Epithelial cell of esophagus (primary cell): ENCODE data around the gene GLTP.

Experiments
- DNase-seq: peaks from one replicate; pipeline ENCODE4 v3.0.0; 2010; ENCODE audit warnings: low read depth
- H3K4me3 ChIP-seq: 2 replicates; pipeline ENCODE4 v1.5.1; 2011; ENCODE audit warnings: mild to moderate bottlenecking, low read length, control low read depth
- TF ChIP-seq, protein P1 (sequence below): IDR thresholded peaks from 2 replicates; pipeline ENCODE4 v1.5.1; 2011; ENCODE audit warnings: low read depth, mild to moderate bottlenecking, low read length, control low read depth, inconsistent platforms; ENCODE audit not compliant: insufficient read depth; ENCODE audit errors: missing control alignments

GLTP gene

DNA sequence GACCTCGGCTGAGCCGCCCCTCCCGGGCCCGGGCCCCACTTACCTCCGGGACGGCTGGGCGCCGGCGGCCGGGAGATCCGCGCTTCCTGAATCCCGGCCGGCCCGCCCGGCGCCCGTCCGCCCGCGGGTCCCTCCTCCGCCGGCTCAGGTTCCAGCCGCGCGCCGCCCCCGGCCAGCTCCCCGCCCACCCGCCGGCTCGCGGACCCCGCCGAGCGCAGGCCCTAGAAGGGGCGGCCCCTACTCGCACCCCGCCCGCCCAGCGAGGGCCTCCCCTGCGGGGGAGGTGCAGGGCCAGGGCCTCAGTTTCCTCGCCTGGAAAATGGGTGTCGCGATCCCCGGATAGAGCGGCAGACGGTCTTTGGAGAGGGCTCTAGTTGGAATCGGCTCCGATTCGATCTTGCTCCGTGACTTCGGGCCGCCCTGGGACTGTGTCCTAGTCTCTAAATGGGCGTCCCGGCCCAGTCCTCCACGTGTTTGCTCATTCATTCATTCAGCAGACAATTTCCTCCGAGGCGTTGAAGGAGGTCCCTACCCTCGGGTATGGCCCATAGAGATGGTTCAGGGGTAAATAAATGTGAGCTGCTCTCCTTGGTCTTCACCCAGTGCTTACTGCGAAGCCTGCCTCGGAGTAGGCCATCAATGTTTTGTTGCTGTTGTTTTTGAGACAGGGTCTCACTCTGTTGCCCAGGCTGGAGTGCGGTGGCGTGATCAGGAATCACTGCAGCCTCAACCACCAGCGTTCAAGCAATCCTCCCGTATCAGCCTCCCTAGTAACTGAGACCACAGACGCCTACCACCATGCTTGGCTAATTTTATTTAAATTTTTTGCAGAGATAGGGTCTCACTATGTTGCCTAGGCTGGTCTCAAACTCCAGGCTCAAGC, 46.8 kb downstream of the GLTP start, which contains the start of gene TRPV4:
Gene TRPV4 (minus strand): TSS at position 92 of the 883 bp plus-strand sequence. CDS start 18,602 bp downstream, outside the sequence.
- DNase-seq = peak; percentile 39
- TF ChIP-seq, protein P1, sequence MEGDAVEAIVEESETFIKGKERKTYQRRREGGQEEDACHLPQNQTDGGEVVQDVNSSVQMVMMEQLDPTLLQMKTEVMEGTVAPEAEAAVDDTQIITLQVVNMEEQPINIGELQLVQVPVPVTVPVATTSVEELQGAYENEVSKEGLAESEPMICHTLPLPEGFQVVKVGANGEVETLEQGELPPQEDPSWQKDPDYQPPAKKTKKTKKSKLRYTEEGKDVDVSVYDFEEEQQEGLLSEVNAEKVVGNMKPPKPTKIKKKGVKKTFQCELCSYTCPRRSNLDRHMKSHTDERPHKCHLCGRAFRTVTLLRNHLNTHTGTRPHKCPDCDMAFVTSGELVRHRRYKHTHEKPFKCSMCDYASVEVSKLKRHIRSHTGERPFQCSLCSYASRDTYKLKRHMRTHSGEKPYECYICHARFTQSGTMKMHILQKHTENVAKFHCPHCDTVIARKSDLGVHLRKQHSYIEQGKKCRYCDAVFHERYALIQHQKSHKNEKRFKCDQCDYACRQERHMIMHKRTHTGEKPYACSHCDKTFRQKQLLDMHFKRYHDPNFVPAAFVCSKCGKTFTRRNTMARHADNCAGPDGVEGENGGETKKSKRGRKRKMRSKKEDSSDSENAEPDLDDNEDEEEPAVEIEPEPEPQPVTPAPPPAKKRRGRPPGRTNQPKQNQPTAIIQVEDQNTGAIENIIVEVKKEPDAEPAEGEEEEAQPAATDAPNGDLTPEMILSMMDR = no peak
- H3K4me3 ChIP-seq = peak within 1 kb of the TSS; percentile 54

DNA sequence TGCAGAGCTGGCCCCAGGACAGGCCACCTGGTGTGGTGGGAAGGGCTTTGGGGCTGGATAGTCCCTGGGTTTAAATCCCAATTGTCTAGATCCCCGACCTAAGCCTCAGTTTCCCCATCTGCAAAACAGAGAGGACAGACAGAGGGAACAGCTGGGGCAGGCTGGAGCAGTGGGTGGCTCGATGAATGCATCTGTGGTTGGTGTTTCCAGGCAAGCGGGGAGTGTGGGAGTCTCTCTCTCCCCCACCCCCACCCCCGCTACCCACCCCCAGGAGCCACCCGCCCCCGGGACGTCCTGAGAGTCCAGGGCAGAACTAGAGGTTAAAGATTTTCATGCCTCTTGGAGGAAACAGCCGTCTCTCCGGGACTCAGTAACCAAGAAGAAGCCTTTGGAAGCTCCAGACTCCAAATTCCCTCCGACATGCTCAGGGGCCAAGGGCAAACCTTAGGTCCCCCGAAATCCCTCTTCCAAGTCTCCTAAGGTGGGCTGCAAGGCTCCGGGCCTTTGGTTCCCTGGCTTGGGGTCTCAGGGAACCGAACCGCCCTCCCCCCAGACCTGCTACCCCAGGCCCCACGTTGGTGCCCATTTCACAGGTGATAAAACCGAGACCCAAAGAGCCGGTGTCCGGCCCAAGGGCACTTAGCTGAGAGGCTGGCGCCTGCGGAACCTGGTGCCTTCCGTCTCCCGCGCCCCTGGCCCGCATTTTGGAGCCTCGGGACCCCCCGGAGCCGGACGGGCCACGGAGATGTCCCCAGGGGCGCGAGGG, 47.6 kb downstream of the GLTP start:
- TF ChIP-seq, protein P1 = no peak
- peak overlapping the region; percentile 54 for H3K4me3 ChIP-seq
- DNase-seq = no peak

DNA sequence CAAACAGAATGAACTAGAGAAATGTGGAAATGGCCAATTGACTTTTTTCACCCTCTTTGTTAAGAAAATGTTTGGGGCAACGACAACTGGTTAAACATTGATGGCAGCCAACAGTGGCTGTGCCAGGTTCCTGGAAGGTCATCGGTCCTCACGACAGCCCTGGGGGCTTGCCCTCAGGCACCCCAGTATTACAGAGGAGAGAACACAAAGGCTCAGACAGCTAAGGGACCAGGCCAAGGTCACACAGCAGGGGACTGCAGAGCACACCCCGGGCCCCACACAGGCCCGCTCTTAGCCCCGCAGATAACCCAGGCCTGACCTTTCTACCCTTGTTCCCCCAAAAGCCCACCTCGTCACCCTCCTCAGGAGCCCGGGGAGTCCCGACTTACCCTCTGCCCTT, 48.4 kb downstream of the GLTP start:
- TF ChIP-seq, protein P1 = no peak
- H3K4me3 ChIP-seq = no peak overlapping the region
- DNase-seq = no peak

DNA sequence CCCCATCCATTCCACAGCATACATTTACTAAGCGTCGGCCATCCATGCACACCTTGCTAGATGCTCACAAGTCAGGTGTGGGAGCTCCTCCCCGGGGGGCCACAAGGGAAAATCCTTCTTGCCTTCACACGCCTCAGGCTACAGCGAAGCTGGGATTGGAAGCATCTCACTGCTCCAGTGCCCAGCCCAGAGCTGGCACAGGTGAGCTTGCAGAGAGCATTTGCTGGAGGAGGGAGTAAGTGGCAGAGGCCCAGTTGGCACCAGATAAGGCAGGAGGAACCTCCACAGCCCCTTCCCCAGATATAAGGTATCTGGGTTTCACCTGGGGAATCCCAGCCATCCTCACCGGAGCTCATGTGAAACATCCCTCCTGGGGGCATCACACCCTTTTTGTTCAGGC, 49.0 kb downstream of the GLTP start:
- DNase-seq = no peak
- TF ChIP-seq, protein P1 = no peak
- no peak overlapping the region for H3K4me3 ChIP-seq

DNA sequence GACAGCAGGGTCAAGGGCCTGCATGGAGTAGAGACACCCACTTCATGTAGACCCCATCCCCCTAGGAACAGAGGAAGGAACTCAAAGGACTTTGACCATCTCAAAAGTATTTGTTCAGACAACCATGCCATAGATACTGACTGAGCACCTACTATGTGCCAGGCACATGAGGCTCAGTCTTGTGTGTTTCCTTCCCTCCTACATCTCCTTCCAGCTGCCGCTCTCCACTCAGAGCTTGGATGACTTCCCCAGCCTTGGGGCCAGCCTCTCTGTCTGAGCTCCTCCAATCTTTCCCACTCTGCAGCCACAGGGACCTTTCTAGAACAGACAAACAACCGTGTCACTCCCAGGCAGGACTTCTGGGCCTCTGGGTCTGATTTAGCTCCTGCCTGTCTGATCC, 49.6 kb downstream of the GLTP start:
- TF ChIP-seq, protein P1 = no peak

DNA sequence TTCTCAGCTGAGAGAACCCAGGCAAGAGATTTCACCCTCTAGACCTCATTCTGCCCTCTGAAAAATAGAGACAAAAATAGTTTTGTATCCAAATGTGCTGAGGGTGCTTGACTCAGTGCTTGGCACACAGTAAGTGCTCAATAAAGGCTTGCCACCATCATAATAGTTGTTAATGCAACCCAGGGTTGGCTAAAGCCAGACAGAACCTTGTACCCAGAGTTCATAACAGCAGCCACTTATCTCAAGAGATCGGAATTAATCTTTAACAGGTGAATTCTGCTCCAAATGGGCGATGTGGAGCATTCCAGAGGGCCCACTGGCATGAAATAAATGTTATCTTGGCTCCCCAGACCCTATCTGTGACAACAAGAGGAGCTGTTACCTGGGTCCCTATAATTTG, 50.1 kb downstream of the GLTP start:
- H3K4me3 ChIP-seq = no peak overlapping the region
- DNase-seq = no peak
- TF ChIP-seq, protein P1 = no peak

More for the DNA sequence above, 49.6 kb downstream of the GLTP start:
- H3K4me3 ChIP-seq = no peak overlapping the region
- no peak for DNase-seq
